Hematopoietic multipotent progenitor cell treated with erythropoietin and hydrocortisone succinate and interleukin-3 and kit ligand, for 15 days (in vitro differentiated cells): ENCODE measurements around the gene MRPL32.

Source experiments
- DNase-seq: peaks from one replicate; pipeline ENCODE4 v3.0.0-alpha.2; 2015; ENCODE audit warnings: low spot score

The MRPL32 gene

DNA sequence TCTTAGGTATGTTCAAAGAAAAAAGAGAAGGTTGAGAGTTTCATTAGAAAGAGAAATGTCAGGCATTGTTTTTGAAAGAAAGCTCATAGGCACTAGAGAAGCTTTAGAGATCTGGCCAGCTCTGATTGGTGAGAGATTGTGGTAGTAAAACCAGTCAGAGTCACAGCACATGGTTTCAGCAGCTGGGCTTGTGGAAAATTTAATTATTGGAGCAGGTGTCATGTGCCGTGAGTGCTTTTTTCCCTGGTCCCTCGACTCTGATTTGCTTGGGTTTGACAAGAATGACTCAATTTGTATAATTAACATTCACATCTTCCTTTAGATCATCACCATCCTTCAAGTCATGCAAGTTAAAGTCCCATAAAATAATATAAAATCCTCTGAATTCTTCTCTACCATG is 35.2 kb downstream of the MRPL32 start:
- no peak for DNase-seq

DNA sequence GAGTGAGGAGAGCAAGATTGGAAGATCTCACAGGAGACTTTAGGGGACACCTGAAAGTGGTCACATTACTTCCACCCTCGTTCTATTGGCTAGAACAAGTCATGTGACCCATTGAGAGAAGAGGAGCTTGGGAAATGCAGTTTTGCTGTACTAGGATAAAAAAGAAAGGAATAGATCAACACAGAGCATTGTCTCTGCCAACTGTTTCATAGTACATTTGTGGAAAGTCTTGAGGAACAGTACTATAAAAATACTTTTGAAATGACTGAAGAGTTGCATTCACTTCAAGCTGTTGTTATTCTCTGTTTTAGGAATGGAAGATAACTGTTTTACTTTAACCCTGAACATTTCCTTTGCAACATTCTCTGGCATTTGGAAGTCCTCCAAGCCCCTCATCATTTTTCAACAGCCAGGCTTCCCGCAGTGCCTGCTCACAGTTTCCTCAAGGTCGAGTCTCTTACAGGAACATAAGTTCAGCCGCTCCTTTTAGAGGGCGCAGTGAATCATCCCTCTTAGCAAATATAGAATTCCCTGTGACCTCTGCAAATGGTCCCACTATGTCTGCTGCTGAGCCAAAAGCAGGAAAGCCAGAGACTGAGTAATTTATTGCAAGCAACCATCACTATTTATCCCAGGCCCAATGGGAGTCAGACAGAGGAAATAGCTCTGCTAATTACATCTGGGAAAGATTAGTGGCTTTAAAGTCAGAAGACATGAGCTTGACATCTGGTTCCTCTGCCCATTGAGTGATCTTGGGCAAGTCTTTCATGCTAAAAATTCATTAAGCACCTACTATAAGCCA is 40.7 kb downstream of the MRPL32 start:
- no peak for DNase-seq

- DNase-seq = no peak
Observed at GRCh38 chr7:42976371-42976770, 44.2 kb downstream of the MRPL32 start.

DNA sequence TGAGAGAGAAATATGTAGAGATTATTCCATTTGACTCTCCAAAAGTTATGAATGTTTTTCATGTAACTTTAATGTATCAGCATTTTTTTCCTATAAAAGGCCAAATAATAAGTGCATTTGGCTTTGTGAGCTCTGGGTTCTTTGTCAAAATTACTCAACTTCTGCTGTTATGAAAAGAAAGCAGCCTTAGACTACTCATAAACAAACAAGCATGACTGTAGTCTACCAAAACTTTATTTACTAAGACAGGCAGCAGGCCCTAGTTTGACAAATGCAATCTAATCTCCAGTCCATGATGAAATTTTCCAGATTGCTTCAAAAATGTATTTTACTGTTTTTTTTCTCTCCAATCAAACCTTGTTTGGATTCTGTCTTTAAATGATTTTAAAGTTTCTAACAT is 46.3 kb downstream of the MRPL32 start:
- no peak for DNase-seq

DNA sequence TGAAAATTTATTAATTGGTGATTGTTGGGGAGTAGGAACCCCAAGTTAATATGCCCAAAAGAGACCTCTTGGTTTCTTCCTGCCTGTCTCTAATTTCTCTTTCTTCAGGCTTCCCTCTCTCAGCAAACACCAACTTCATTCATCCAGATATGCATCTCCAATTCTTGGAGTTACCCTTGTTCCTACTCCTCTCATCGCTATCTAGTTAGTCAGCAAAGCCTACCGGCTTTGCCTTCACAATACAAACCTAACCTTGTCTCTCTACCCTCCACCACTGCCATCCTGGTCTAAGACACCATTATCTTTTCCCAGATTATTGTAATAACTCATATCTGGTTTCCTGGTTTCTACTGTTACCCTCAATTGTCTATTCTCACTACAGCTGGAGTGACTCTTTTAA is 47.9 kb downstream of the MRPL32 start:
- no peak for DNase-seq

- no peak for DNase-seq
Observed at GRCh38 chr7:42980514-42980913, 48.3 kb downstream of the MRPL32 start.

DNA sequence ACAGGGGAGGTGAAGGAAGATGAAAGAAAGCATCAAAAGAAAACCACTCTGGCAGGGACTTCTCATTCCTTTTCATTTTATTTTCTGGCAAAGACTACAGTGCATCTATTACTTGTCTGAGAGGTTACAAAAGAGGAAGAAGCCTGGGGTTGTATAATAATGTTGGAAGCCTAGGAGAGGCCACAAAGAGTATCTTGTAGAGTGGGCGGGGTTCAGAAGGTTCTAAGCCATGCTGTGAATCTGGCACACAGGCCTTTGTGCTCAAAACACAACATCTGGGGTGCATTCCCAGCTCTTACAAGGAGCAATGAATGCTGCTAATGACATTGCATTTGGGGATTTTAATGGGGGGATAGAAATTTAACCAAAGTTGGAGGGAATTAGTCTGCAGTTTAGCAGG is 49.4 kb downstream of the MRPL32 start:
- DNase-seq = no peak

DNA sequence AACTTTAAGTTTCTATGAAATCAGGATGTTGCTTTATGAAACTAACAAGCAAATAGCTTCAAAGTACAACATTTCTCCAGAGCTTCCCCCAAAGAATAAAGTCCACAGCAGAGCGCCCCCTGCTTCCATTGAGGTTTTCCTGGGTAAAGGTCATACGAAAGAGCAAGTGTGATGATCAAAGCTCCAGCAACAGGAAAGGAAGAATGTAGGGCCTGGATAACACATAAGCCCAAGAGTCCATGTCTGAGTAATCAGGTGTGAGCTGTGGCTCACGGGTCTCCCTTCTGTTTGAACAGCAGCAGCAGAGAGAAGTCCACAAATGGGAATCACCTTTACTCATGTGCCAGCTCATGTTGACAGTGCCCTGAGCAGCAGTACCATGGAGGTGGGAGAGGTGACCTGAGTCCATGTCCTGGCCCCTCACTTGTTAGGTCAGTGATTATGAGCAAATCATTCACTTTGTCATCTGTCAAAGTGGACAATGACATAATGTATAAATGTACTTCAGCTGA is 50.5 kb downstream of the MRPL32 start:
- DNase-seq = no peak

DNA sequence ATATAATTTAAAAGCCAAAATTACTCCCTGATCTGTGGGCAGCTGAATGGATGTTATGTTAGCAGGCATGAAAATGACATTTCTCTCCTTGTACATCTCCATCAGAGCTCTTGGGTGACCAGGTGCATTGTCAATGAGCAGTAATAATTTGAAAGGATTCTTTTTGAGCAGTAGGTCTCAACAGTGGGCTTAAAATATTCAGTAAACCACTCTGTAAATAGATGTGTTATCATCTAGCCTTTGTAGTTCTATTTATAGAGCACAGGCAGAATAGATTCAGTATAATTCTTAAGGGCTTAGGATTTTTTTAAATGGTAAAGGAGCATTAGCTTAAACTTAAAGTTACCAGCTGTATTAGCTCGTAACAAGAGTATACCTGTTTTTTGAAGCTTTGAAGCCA is 52.0 kb downstream of the MRPL32 start:
- no peak for DNase-seq

GRCh38 chr7:42986213-42986612 is 54.0 kb downstream of the MRPL32 start:
- DNase-seq = no peak

DNA sequence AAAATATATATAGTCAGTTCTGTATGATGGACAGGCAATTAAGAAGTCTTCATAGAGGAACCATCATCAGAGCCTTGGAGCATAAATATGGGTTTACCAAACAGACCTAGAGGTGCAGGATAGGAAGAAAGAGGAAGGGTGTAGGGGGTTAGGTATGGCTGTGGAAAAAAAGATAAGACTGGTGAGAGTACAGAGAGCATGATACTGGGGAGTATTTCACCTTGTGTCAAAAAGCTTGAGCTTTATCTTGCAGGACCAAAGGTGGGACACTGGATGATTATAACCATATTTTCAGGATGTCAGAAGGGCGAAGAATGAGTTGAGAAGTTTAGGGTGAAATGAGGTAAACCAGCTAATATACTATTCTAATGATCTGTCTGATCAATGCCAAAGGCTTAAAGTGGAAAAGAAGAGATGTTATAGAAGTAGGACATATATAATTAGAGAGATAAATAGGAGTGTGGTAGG is 54.6 kb downstream of the MRPL32 start:
- DNase-seq = no peak
